Measurements from ENCODE around the gene ZNF432.

- TF ChIP-seq, protein P1, sequence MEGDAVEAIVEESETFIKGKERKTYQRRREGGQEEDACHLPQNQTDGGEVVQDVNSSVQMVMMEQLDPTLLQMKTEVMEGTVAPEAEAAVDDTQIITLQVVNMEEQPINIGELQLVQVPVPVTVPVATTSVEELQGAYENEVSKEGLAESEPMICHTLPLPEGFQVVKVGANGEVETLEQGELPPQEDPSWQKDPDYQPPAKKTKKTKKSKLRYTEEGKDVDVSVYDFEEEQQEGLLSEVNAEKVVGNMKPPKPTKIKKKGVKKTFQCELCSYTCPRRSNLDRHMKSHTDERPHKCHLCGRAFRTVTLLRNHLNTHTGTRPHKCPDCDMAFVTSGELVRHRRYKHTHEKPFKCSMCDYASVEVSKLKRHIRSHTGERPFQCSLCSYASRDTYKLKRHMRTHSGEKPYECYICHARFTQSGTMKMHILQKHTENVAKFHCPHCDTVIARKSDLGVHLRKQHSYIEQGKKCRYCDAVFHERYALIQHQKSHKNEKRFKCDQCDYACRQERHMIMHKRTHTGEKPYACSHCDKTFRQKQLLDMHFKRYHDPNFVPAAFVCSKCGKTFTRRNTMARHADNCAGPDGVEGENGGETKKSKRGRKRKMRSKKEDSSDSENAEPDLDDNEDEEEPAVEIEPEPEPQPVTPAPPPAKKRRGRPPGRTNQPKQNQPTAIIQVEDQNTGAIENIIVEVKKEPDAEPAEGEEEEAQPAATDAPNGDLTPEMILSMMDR (IDR thresholded peaks at IDR 0.05; ENCODE audit: insufficient read depth, low read depth, low read length): no peak
- TF ChIP-seq EZH2 (IDR thresholded peaks at IDR 0.05; ENCODE audit: insufficient read depth, low read length): no peak
Measured at GRCh38 chr19:52094526-52095130, 46.0 kb upstream of the ZNF432 start.
